SU-DHL-6 (cell line): ENCODE data around the gene C1QTNF5.

Source experiments
- CTCF ChIP-seq: fragments of 200-600 bp; sonication (generic); IDR thresholded peaks from one replicate; pipeline ENCODE4 v1.5.1; 2017; ENCODE audit warnings: antibody characterized with exemption, mild to moderate bottlenecking, low read length, moderate library complexity; ENCODE audit not compliant: insufficient read depth, poor library complexity, severe bottlenecking
- EZH2phosphoT487 ChIP-seq: fragments of 200-600 bp; sonication (generic), shearing (Covaris generic); conservative IDR thresholded peaks from 2 replicates; pipeline ENCODE4 v1.6.1; 2018; ENCODE audit warnings: mild to moderate bottlenecking, antibody characterized with exemption, low read length, moderate library complexity, mixed read lengths

- TF ChIP-seq CTCF (no peak), EZH2phosphoT487 (no peak)
Observed at GRCh38 chr11:119382101-119382500, 41.4 kb upstream of the C1QTNF5 start.
